Measurements from ENCODE around the gene DOCK9.
"Not testable (repeated sequence)": the region's sequence is repeated elsewhere in the genome, so short reads cannot be mapped to it uniquely, and the experiment has no call there.

The DOCK9 gene

DNA sequence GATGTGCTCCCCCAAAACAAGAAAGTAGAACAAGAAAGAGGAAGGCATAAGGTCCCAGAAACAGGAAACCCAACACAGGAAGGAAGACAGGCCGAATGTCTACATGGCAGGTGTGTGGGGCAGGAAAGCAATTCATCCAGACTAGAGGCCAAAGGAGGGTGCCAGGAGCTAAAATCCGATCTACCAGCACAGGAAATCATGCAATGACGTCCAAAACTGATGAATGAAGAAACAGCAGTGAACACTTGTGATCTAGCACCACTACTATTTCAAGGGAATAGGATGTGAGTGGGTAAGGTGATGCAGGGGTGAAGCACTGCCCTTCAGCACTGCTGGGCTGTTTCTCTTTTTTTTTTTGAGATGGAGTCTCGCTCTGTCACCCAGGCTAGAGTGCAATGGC lies 59.1 kb downstream of the DOCK9 start:
- DNase-seq (ENCODE audit: low read depth, low spot score), result no peak

DNA sequence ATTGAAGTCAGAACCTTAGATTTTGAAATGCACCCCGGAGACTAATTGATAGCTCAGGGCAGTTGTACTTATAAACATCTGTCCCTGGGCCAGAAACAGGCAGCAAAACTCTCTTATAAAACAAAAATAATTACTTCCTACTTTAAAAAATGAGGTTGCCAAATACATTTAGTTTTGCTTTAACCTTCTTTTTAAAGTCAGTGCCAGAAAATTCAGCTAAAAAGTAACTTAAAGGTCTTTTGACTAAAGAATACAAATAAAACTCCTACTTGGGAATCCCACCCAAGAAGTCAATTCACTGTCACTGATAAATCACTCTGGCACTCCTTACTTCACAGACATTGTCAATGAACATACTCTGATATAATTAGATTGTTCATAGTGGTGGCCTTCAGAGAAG lies 60.7 kb downstream of the DOCK9 start:
- DNase-seq (ENCODE audit: low read depth, low spot score), result no peak

DNA sequence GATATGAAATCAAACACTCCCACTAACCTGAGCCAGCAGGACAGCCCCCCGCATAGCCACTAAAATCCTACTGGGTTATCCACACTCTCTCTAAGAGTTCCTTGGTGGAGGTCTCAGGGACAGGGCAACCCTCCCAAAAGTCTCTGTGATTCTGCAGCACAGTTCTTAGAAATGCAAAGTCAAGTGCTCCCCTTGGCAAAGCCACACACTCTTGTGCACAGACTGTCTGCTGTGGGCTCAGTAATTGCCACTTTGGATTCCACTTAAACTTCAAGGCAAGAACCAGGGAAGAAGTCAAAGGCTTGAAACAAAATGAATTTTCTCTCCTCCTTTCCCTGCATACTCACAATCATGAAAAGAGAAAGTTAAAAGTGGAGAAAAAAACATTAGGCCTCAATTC lies 61.5 kb downstream of the DOCK9 start:
- DNase-seq (ENCODE audit: low read depth, low spot score), result no peak

DNA sequence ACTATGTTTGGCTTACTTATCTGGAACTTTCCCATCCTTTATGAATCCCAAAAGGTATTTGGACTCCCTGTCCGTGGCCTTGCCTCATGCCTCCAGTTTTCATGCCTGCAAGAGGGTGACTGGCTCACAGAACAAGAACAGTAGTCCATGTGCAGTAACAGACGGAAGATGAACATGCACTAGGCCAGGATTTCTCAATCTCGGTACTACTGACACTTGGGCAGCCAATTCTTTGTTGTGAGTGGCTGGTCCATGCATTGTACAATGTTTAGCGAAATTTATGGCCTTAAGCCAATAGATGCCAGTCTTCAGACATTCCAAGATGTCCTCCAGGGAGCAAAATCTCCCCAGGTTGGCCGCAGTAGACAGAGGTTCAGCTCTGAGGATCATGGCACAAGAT lies 61.9 kb downstream of the DOCK9 start:
- DNase-seq (ENCODE audit: low read depth, low spot score), result no peak

DNA sequence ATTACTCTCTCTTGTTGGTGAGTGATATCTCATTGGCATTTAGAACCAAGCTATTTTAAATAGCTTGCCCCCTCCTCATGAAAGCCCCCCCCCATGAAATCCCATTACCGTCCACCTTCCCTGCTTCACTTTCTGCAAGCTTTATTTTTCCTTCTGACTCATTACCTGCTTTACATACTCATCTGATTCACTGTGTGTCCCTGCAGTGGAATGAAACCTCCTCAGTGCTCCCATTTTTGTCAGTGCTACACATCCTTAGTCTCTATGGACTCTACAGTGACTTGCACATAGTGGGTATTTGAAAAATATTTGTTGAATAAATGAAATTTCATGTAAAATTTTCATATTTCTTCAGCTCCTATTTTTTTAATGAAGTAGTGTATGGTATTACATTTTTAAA lies 62.3 kb downstream of the DOCK9 start:
- DNase-seq (ENCODE audit: low read depth, low spot score), result no peak

DNA sequence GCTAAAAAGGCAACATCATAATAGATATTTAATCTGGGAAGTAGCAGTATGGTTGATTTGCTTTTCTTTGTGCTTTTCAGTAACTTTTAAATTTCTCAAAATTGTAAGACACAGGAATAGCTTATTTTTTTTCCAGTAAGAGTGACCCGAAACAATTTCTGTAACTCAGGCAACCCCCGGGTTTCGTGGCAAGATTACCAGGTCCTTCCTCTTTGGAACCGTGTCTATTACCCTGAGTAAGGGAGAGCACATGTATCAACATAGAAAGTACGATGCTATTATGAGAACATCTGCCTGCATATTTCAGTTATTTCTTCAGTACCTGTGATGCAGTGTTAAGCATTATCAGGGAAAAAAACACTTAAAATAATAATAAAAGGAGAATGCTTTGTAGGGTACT lies 64.1 kb downstream of the DOCK9 start:
- no peak for DNase-seq (ENCODE audit: low read depth, low spot score)

DNA sequence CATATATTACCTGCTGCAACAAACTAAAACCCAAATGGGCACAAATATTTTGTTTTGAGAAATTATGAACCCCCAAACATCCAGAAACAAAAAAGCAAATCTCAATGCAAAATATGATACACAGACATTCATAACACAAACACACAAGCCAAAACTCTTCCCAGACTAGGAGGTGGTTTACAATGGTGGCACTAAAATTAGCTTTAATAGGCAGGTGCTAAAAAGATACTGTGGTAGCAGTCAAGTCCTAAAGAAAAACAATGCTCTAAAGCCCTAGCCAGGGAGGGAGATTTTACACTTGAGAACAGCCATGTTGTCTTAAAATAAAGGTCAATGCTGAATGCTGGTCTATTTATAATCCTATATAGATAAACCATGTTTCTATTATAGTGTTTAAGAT lies 65.0 kb downstream of the DOCK9 start:
- DNase-seq (ENCODE audit: low read depth, low spot score), result no peak

DNA sequence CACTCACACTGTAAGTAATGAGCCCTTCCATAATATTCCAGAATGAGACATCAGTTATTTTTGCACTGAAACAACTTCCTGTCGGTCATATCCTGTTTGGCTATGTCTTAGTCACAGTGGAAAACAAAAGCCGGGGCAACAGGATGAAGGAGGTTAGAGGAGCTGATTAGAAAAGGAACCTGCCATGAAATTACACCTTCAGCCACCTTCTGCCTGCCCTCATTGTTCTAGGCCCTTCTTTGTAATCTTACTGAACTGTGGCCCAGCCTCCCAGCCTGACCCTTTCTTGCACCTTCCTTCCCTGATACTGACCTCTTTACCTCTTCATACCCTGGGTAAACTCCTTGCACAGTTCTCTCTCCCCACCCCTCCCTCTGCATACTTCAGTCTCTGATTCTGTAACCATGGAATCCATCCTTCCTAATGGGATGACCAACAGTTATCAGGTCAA lies 67.3 kb downstream of the DOCK9 start:
- no peak for DNase-seq (ENCODE audit: low read depth, low spot score)

DNA sequence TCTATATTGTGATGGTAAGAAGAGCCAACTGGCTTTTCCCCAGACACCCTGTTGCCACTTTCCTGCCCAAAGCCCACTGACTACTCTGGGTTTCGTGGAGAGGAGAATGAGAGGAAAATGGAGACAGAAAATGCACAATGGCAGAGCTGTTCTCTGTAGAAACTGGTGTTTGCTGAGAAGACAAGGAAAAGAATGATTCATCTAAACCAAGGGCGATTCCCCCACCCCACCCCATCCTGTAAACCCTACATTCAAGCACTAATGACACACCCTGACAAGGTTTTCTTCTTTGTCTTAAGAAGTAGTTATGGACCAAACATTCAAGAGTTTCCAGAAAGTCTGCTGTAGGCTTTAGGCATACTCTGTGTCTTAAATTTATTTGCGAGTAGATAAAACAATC lies 68.8 kb downstream of the DOCK9 start:
- no peak for DNase-seq (ENCODE audit: low read depth, low spot score)

DNA sequence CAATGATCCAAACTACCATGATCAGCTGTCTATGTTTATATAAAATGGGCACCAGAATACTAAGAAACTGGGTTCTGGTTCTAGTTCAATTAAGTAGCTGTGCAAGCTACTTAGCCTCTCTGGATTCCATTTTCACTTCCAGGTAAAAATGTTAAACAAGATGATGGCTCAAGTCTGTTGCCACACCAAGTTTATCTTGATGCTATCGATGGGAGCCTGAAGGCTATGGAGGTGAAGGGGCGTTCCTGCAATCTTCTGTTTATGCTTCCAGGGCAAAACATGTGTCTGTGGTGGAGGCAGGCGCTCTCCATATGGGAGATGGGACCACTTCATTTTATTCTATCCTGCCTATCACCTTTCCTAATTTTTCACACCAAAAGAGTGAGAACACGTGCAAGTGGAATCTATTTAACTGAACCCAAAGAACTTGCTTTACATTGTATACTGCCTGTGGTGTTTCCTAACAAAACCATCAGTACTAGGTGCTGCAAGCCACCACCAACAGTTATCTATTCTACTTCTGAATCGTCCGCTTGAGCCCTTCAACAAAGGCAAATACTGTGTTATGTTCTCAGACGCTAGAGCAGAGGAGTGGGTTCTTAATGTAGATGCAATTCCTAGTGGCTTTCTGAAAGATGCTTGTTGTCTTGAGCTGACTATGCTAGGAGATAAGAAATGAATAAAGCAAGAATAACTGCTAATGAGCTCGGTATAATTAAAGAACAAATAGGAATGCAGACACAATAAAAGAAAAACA lies 70.9 kb downstream of the DOCK9 start:
- no peak for DNase-seq (ENCODE audit: low read depth, low spot score)

DNA sequence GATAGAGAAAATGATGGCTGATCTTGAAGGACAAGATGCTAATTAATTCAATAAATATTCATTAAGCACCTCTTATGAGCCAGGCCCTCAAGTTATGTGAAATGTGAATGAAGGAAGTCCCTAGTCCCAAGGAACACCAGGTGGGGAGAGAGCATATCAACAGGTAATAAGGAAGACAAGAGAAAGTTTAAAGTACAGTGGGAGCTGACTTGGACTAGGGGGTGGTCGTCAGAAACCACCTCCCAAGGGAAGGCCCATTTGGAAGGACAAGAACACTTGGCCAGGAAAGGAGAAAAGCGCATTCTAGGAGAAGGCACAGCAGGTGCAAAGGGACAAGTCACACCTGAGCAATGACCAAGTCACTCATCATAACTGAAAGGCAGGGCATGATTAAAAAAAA lies 72.7 kb downstream of the DOCK9 start:
- DNase-seq (ENCODE audit: low read depth, low spot score), result no peak

DNA sequence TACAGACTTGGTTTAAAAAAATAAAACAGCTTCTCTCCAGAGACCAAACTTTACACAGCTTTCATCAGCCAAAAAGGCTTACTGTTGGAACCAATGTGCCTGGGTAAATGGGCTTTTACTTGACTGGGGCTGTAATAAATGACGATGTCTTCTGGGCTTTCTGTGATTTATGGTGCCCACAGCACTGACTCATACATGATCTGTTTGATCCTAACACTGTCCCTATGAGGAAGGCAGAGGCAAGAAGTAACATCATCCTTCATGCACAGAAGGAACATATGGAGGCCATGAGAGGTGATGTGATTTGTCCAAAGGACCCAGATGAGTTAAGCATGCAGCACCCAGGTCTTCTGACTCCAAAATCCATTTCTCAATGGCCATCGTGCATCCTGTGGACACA lies 77.4 kb downstream of the DOCK9 start:
- DNase-seq (ENCODE audit: low read depth, low spot score), result no peak

DNA sequence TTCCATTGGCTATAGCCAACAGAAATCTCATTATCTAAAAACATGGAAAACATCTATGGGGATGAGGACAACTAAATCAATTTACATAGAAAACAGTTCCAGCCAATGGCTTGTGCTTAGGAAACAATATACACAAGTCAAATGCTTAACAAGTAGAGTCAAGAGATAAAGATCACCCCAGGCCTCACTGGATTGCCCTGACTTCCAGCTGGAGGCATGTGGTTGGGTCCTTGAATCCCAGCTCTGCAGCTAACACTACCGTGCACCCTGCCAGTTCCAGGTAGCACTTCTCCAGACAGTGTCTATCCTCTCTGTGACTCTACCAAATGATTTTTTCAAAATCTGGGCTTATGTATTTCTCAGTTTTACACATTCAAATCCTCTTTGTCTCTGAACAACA lies 80.2 kb downstream of the DOCK9 start:
- no peak for DNase-seq (ENCODE audit: low read depth, low spot score)

DNA sequence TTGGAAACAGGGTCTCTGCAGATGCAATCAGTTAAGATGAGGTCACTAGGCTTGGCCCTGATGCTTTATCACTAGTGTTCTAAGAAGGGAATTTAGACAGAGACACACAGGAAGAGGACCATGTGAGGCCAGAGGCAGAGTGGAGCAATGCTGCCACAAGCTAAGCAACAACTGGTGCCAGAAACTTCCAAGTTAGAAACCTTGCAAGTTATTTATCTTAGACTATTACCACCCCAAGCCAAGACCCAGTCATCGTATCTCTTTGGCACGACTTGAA lies 81.1 kb downstream of the DOCK9 start:
- DNase-seq (ENCODE audit: low read depth, low spot score), result no peak

DNA sequence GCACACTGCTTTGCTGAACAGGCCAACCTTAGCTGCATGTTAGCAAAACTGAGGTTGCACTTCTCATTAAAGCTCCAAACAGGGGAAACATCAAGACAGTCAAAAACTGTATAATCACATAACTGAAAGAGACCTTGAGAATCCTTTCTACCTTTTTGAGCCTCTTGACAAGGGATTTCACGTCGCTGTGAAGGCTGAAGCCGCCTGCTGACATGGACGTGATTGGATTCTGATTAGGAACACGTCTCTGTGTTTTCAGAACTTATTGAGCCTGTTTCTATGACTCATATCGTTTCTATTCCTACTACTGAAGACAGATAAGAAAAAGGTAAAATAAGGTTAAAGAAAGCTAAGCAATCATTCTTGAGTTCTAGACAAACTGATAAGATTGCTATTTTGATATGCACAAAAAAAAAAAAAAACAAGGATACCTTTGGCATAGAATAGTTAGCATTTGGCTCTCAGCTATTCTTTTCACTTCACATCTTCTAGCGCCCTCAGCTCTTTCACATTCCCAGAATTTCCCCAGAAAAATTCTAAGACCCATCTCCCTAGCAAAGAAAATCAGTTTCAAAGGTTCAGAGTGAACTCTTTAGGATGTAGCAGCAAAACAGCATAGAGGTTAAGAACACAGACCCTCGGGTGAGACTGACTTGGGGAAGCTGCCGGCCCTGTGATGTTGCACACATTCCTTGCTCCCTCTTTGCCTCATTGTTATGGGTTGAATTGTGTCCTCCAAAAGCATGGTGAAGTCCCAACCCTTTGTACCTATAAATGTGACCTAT lies 81.6 kb downstream of the DOCK9 start:
- no peak for DNase-seq (ENCODE audit: low read depth, low spot score)

DNA sequence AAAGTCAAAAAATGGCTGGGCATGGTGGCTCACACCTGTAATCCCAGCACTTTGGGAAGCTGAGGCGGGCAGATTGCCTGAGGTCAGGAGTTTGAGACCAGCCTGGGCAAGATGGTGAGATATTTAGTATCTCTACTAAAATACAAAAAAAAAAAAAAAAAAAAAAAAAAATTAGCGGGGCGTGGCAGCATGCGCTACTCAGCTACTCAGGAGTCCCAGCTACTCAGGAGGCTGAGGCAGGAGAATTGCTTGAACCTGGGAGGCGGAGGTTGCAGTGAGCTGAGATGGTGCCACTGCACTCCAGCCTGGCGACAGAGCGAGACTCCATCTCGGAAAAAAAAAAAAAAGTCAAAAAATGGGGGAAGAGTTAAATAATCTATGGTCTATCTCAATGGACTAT lies 83.0 kb downstream of the DOCK9 start:
- not testable (repeated sequence) for DNase-seq (ENCODE audit: low read depth, low spot score)

DNA sequence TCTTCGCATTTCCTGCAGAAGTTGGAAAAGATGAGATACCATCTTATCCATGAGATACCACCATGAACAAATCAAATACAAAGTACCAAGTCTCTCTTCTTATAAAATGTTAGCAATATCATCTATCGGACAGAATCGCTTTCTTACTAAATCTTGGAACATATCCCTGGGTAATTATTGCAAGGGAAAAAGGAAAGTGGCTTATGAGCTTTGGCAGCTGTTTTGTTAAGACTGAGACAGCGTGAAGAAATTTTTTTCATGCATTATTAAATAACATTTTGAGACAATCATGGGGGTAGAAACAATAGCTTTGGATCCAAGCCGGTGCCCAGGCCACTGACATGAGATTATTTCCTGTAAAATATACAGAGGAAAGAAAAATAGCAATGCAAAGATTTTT lies 84.5 kb downstream of the DOCK9 start:
- DNase-seq (ENCODE audit: low read depth, low spot score), result no peak

DNA sequence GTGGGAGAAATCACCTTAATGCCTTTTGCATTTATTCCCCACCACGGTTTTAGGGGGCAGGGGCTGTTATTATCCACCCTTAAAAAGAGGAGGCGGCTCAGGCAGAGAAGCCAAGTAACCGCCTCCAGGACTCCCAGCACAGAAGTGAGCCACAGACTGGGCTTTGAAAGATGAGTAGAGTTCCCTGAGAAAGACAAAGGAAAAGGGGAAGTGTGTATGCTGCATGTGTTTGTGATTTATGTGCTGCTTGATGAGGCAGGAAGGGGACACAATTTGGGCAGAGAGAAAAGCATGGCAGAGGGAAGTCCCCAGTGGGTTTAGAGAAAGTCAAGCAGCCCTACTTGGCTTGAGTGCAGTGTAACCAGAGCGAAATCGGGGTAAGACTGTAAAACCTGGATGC lies 85.0 kb downstream of the DOCK9 start:
- DNase-seq (ENCODE audit: low read depth, low spot score), result no peak

DNA sequence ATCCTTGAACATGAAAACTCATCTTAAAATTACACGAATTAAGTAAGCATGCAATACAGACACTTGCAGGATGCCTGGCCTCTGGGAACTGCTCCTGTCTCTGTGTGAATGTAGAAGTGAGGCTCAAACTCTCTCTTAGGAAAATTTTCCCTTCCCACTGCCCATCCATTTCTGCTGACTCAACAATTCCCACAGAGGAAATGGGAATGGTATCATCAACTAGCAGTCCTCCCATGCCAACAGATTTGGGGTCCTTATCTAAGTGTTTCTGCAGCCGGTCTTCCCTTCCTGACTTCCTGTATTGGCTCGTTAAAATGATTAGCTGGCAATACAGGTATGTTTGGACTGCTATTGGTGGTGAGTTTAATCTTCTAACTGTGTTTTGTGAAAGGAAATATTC lies 85.8 kb downstream of the DOCK9 start:
- no peak for DNase-seq (ENCODE audit: low read depth, low spot score)

DNA sequence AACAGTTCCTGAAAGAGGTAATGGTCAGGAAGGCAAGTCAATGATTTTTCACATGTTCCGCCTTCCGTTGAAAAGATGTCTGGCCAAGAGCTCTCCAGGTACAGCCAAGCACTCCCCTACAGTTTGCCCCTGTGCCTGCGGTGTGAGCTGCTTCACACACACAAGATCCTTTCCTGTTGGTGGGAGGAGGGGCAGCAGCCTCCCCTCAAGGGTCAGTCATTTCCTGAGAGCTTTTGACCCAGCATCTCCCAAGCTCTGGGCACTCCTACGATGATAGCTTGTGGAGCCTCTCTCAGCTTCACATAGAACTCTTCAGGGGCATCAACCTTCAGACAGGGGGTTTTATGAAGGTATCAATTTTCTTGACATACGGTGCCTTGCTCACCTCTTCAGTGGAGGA lies 86.9 kb downstream of the DOCK9 start:
- DNase-seq (ENCODE audit: low read depth, low spot score), result no peak

DNA sequence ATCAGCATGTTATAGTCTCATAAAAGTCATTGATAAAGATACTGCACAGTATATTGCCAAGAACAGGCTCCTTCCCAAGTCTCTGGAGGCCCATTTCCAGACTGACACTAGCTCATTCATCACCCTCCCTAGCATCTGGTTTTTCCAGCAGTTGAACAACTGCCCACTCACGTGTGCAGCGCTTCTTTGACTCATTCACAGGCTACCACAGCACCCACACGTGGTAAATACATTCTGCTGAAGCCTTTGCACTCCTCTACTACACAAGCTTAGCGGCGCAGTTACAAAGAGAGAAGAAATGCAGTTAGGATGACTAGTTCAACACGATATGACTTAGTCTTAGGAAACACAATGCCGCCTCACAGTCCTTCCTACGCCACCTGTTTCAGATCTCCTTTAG lies 87.7 kb downstream of the DOCK9 start:
- no peak for DNase-seq (ENCODE audit: low read depth, low spot score)

DNA sequence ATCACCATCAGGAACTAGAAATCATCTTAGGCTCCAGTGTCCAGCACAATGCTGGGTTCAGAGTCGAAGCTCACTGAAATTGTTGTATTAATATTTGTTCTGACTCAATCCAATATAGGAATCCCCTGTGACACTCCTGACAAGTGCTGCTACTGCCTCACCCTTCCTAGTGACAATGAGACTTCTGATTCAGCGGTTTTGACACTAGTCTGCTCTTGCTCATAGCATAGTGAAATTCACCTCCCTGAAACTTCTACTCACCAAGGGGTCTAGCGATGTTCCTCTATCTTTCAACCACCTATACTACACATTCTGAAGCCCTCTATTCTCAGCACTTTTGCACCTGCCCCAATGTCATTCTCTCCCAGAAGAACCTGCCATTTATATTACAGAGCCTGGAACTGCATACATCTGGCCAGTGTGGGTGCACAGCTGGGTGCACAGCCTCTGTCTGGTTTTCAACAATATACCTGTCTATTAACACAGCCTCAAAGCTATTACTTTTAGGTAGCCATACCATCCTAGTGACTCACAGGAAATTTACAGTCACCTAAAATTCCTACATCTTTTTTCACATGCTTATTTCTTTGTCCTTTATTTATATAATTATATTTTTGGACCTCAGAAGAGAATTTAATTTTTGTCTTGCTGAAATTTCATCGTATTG lies 88.3 kb downstream of the DOCK9 start:
- no peak for DNase-seq (ENCODE audit: low read depth, low spot score)

DNA sequence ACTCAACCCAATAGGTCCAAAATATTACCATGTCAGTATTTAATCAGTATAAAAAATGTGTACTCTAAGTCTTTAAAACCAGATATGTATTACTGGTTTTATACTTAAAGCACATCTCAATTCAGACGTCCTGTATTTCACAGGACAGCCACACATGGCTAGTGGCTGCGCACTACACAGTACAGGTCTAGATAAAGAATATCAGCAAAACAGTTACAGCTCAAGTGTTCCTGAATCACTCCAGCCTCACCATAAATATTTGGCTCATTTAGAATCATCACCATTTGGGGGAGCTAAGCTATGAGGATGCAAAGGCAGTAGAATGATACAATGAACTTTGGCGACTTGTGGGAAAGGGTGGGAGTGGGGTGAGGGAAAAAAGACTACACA lies 89.0 kb downstream of the DOCK9 start:
- DNase-seq (ENCODE audit: low read depth, low spot score), result no peak
